ENCODE measurements around the gene FAM124A. TPM values are rescaled to one million over a fixed set of nuclear protein-coding genes. Genes with fewer than 3 reads are reported as not detected.

FAM124A gene
- total RNA-seq, 2 experiments from 2014 or later: 0.44 TPM; not detected in 1

DNA sequence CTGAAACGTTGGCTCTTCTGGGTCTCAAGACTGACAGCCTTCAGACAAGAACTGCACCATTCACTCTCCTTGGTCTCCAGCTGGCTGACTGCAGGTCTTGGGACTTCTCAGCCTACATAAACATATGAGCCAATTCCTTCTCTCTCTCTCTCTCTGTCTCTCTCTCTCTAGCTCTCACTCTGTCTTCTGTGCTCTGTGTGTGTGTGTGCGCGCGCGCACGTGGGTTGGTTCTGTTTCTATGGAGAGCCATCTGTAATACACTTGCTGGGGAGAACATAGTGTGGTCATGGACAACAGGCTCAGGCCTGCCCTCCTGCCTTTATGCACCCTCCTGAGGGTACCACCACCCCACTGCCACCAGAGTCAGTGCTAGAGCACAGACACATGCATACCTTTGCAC, 103.6 kb downstream of the FAM124A start:
- no TSS peak for BruUV-seq (replicated peaks)
- DNase-seq (ENCODE audit: low spot score): no peak
- no peaks in the 10 kb centered on the region for H3K9me3 ChIP-seq (ENCODE audit: low read length)
- no peak overlapping the region for H3K4me2 ChIP-seq (ENCODE audit: low read length)
- H4K20me1 ChIP-seq (ENCODE audit: insufficient read depth, low read length): no peaks in the 10 kb centered on the region
- ChIA-PET POLR2A (no interaction called here), CTCF (ENCODE audit: unreplicated experiment) (no interaction called here)
- H3K4me1 ChIP-seq (ENCODE audit: insufficient read depth, low read length, poor library complexity, severe bottlenecking): peaks cover 3% of the 10 kb centered on the region
- H3K79me2 ChIP-seq (ENCODE audit: insufficient read depth, low read depth, low read length): no peaks in the 10 kb centered on the region
- H3K9me2 ChIP-seq (ENCODE audit: insufficient read depth, low read length): no peaks in the 10 kb centered on the region
- TF ChIP-seq EZH2phosphoT487 (IDR thresholded peaks at IDR 0.05; ENCODE audit: borderline replicate concordance, low read depth, low read length): no peak
- TF ChIP-seq, protein P1, sequence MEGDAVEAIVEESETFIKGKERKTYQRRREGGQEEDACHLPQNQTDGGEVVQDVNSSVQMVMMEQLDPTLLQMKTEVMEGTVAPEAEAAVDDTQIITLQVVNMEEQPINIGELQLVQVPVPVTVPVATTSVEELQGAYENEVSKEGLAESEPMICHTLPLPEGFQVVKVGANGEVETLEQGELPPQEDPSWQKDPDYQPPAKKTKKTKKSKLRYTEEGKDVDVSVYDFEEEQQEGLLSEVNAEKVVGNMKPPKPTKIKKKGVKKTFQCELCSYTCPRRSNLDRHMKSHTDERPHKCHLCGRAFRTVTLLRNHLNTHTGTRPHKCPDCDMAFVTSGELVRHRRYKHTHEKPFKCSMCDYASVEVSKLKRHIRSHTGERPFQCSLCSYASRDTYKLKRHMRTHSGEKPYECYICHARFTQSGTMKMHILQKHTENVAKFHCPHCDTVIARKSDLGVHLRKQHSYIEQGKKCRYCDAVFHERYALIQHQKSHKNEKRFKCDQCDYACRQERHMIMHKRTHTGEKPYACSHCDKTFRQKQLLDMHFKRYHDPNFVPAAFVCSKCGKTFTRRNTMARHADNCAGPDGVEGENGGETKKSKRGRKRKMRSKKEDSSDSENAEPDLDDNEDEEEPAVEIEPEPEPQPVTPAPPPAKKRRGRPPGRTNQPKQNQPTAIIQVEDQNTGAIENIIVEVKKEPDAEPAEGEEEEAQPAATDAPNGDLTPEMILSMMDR (conservative IDR thresholded peaks at IDR 0.05; ENCODE audit: low read length): no peak
- intact Hi-C loops (cut with micrococcal nuclease; ENCODE audit: unreplicated experiment): no loop called here
- no peak overlapping the region for H3K27ac ChIP-seq (ENCODE audit: low read depth, low read length, poor library complexity, severe bottlenecking)
- no peak overlapping the region for H2AFZ ChIP-seq (ENCODE audit: low read length)
- H3K4me3 ChIP-seq (ENCODE audit: low read depth, low read length, poor library complexity, severe bottlenecking): no peak overlapping the region
- H3K36me3 ChIP-seq (ENCODE audit: insufficient read depth, low read length): no peaks in the 10 kb centered on the region

DNA sequence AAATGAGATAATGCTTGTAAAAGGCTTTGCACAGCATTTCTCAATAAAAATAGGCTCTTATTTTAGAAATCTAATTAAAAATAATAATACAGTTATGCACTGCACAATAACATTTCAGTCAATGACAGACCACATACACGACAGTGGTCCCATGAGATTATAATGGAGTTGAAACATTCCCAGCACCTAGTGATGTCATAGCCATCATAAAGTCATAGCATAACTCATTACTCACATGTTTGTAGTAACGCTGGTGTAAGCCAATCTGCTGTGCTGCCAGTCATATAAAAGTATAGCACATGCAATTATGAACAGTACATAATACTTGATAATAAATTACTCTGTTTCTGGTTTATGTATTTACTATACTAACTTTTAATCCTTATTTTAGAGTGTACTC, 104.6 kb downstream of the FAM124A start:
- Histone ChIP-seq H3K9me3 (ENCODE audit: low read length) (no peaks in the 10 kb centered on the region), H2AFZ (ENCODE audit: low read length) (no peak overlapping the region), H3K4me2 (ENCODE audit: low read length) (no peak overlapping the region), H3K4me1 (ENCODE audit: insufficient read depth, low read length, poor library complexity, severe bottlenecking) (peaks cover 10% of the 10 kb centered on the region), H3K79me2 (ENCODE audit: insufficient read depth, low read depth, low read length) (no peaks in the 10 kb centered on the region), H3K4me3 (ENCODE audit: low read depth, low read length, poor library complexity, severe bottlenecking) (no peak overlapping the region), H3K27ac (ENCODE audit: low read depth, low read length, poor library complexity, severe bottlenecking) (no peak overlapping the region), H3K36me3 (ENCODE audit: insufficient read depth, low read length) (no peaks in the 10 kb centered on the region), H3K9me2 (ENCODE audit: insufficient read depth, low read length) (no peaks in the 10 kb centered on the region), H4K20me1 (ENCODE audit: insufficient read depth, low read length) (no peaks in the 10 kb centered on the region)
- no peak for DNase-seq (ENCODE audit: low spot score)
- BruUV-seq (replicated peaks): no TSS peak
- intact Hi-C loops (cut with micrococcal nuclease; ENCODE audit: unreplicated experiment): no loop called here
- no peak for TF ChIP-seq EZH2phosphoT487 (IDR thresholded peaks at IDR 0.05; ENCODE audit: borderline replicate concordance, low read depth, low read length)
- TF ChIP-seq, protein P1 (conservative IDR thresholded peaks at IDR 0.05; ENCODE audit: low read length): no peak
- ChIA-PET CTCF (ENCODE audit: unreplicated experiment) (no interaction called here), POLR2A (no interaction called here)

DNA sequence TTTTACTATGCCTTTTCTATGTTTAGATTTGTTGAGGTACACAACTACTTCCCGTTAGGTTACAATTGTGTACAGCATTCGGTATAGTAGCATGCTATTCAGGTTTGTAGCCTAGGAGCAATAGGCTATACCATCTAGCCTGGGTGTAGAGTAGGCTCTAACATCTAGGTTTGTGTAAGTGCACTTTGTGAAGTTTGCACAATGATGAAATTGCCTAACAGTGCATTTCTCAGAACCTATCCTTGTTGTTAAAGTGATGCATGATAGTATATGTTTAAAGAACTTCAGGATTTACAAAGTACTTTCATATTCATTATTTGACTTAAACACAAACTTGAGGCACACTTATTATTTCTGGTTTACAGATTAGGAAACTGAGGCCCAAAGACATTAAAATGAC, 105.8 kb downstream of the FAM124A start:
- Histone ChIP-seq H3K79me2 (ENCODE audit: insufficient read depth, low read depth, low read length) (no peaks in the 10 kb centered on the region), H3K9me3 (ENCODE audit: low read length) (no peaks in the 10 kb centered on the region), H3K4me2 (ENCODE audit: low read length) (no peak overlapping the region), H3K9me2 (ENCODE audit: insufficient read depth, low read length) (no peaks in the 10 kb centered on the region), H3K4me3 (ENCODE audit: low read depth, low read length, poor library complexity, severe bottlenecking) (no peak overlapping the region), H3K27ac (ENCODE audit: low read depth, low read length, poor library complexity, severe bottlenecking) (no peak overlapping the region), H3K4me1 (ENCODE audit: insufficient read depth, low read length, poor library complexity, severe bottlenecking) (peaks cover 10% of the 10 kb centered on the region), H3K36me3 (ENCODE audit: insufficient read depth, low read length) (no peaks in the 10 kb centered on the region), H2AFZ (ENCODE audit: low read length) (no peak overlapping the region), H4K20me1 (ENCODE audit: insufficient read depth, low read length) (no peaks in the 10 kb centered on the region)
- no TSS peak for BruUV-seq (replicated peaks)
- intact Hi-C loops (cut with micrococcal nuclease; ENCODE audit: unreplicated experiment): no loop called here
- TF ChIP-seq, protein P1 (conservative IDR thresholded peaks at IDR 0.05; ENCODE audit: low read length): no peak
- CTCF ChIA-PET (ENCODE audit: unreplicated experiment): no interaction called here
- POLR2A ChIA-PET: no interaction called here
- no peak for DNase-seq (ENCODE audit: low spot score)

All from OCI-LY7 (cell line).